Pancreas (tissue), 10 donors: ENCODE measurements around the gene FAM227B. TPM values are rescaled to one million over a fixed set of nuclear protein-coding genes. Genes with fewer than 3 reads are reported as not detected.
"Not testable (repeated sequence)": the region's sequence is repeated elsewhere in the genome, so short reads cannot be mapped to it uniquely, and the experiment has no call there.

ENCODE experiments used
- ATAC-seq, 4 donors: fragments of 200-7000 bp; cut with Tn5 transposase; one replicate each; pipeline versions ENCODE4 v1.8.0 to v1.9.1; 2020; ENCODE audit warnings: mild to moderate bottlenecking in 4 of 4, moderate library complexity in 4 of 4
- DNase-seq, 6 donors: peaks; one replicate each; pipeline ENCODE4 v3.0.0-alpha.2; 2020
- FAIRE-seq: peaks from 2 replicates; lab custom pipeline; 2012; peaks lifted over from hg19 to GRCh38; lab: Jason Lieb, UNC
- H3K27ac ChIP-seq, 4 donors: fragments of 200-600 bp; sonication (generic); 1 replicate in 3 of 4; 2 replicates in 1 of 4; pipeline versions ENCODE4 v1.5.0 to v1.8.0; 2020
- H3K27me3 ChIP-seq, 4 donors: fragments of 200-600 bp; one replicate each; pipeline ENCODE4 v1.8.0; 2021
- H3K36me3 ChIP-seq, 3 donors: fragments of 200-600 bp; sonication (generic) in 1 of 3; one replicate each; pipeline versions ENCODE4 v1.5.0 to v1.8.0; 2020 to 2021
- H3K4me1 ChIP-seq, 3 donors: fragments of 200-600 bp; one replicate each; pipeline ENCODE4 v1.8.0; 2021
- H3K4me3 ChIP-seq, 4 donors: fragments of 200-600 bp; sonication (generic) in 2 of 4; one replicate each; pipeline versions ENCODE4 v1.5.0 to v1.8.0; 2020 to 2021
- H3K9me3 ChIP-seq, 4 donors: fragments of 200-600 bp; one replicate each; pipeline ENCODE4 v1.8.0; 2021
- CTCF ChIP-seq, 4 donors: fragments of 200-600 bp; sonication (generic) in 3 of 4; IDR thresholded peaks; one replicate each; pipeline versions ENCODE4 v1.5.0 to v1.8.0; 2021; ENCODE audit warnings: antibody characterized with exemption in 4 of 4
- WGBS, 2 donors: extraction: QIAGEN DNeasy Blood & Tissue Kit; methylation state at CpG; one replicate each; pipeline ENCODE4 v1.1.7; 2013; 5-methylcytosine and 5-hydroxymethylcytosine counted together
- intact Hi-C, 3 donors: fragments of 100-400 bp; cut with DNase I; formaldehyde crosslinking; loops; one replicate each; pipeline versions ENCODE4 v1.11.1 to v1.14.2; 2022
- polyA plus RNA-seq, 2 donors: library from polyadenylated mRNA; stranded (reverse); fragments of 200-250 nt; gene quantifications; one replicate each; pipeline ENCODE4 v1.2.3, GENCODE V29; 2013
- total RNA-seq, 6 donors: library from RNA; stranded (reverse); fragmentation: NEBNext Ultra II Directional in 4 of 6; extraction: Animal tissue kit (Norgen Biotek cat#: 25700) in 4 of 6; gene quantifications; one replicate each; pipeline versions ENCODE4 v1.2.1 to v1.2.4, GENCODE V29; 2021 to 2023
- donor health status: healthy with polysubstance abuse.
- donor health status: DM: no; HTN: no; CAD: no; lungs with moderate emphysema.
- donor health status: DM: no; HTN: no; CAD: no.
- donor health status: control.
- donor health status: control.
- donor health status: Bipolar disorder and iron deficiency.
- donor health status: DM: yes; HTN: yes; CAD: no.
- donor health status: DM: no; HTN: no; CAD: no.
- donor health status: DM: no; HTN: no; CAD: no.
- donor health status: DM: yes; HTN: yes; CAD: no.

Gene FAM227B
- total and polyA plus RNA-seq, 8 donors: 3.1 to 6.5 (median 4.1) TPM

- intact Hi-C loops: no loop called here
- DNase-seq (no peak), ATAC-seq (no peak), FAIRE-seq (no peak)
- Histone ChIP-seq H3K27ac (no peak overlapping the region), H3K4me3 (no peak overlapping the region), H3K9me3 (no peaks in the 10 kb centered on the region), H3K27me3 (no peaks in the 10 kb centered on the region), H3K36me3 (no peaks in the 10 kb centered on the region), H3K4me1 (no peaks in the 10 kb centered on the region)
- no peak for TF ChIP-seq CTCF (IDR thresholded peaks at IDR 0.05)
- WGBS, 2 donors: 63 to 76% methylated on average over 1 of the region's 1 CpG
Measured at GRCh38 chr15:49492830-49493229, 127.8 kb downstream of the FAM227B start.

- TF ChIP-seq CTCF (IDR thresholded peaks at IDR 0.05): no peak
- intact Hi-C loops: no loop called here
- ATAC-seq (no peak), DNase-seq (no peak), FAIRE-seq (no peak)
- Histone ChIP-seq H3K9me3 (no peaks in the 10 kb centered on the region), H3K4me1 (no peaks in the 10 kb centered on the region), H3K36me3 (no peaks in the 10 kb centered on the region), H3K27me3 (no peaks in the 10 kb centered on the region), H3K4me3 (no peak overlapping the region), H3K27ac (no peak overlapping the region)
- 83 to 84% methylated on average over 2 of the region's 2 CpGs for WGBS, 2 donors
Measured at GRCh38 chr15:49492151-49492550, 128.5 kb downstream of the FAM227B start.

- Histone ChIP-seq H3K36me3 (no peaks in the 10 kb centered on the region), H3K27me3 (no peaks in the 10 kb centered on the region), H3K4me1 (no peaks in the 10 kb centered on the region), H3K4me3 (no peak overlapping the region), H3K27ac (no peak overlapping the region), H3K9me3 (no peaks in the 10 kb centered on the region)
- no peak for TF ChIP-seq CTCF (IDR thresholded peaks at IDR 0.05)
- DNase-seq: no peak
- no peak for FAIRE-seq
- intact Hi-C loops: no loop called here
- peak in 1 of 4 donors; percentile 16 for ATAC-seq
- WGBS, 2 donors: 90 to 97% methylated on average over 1 of the region's 1 CpG
Measured at GRCh38 chr15:49490966-49491365, 129.7 kb downstream of the FAM227B start.

GRCh38 chr15:49485401-49485800, 135.2 kb downstream of the FAM227B start:
- H3K27me3 ChIP-seq, DNase-seq, FAIRE-seq, H3K4me1 ChIP-seq, intact Hi-C loops, H3K36me3 ChIP-seq, ATAC-seq, H3K4me3 ChIP-seq, H3K27ac ChIP-seq, H3K9me3 ChIP-seq: not testable (repeated sequence)
- WGBS, 2 donors: 81 to 88% methylated on average over 1 of the region's 1 CpG

GRCh38 chr15:49478982-49479381, 141.6 kb downstream of the FAM227B start:
- H3K9me3 ChIP-seq, H3K36me3 ChIP-seq, H3K4me1 ChIP-seq, FAIRE-seq, ATAC-seq, H3K4me3 ChIP-seq, intact Hi-C loops, H3K27me3 ChIP-seq, H3K27ac ChIP-seq, DNase-seq: not testable (repeated sequence)

- H3K27ac ChIP-seq, FAIRE-seq, ATAC-seq, H3K36me3 ChIP-seq, H3K9me3 ChIP-seq, DNase-seq, H3K4me1 ChIP-seq, intact Hi-C loops, H3K4me3 ChIP-seq, H3K27me3 ChIP-seq: not testable (repeated sequence)
- WGBS, 2 donors: 79 to 98% methylated on average over 4 of the region's 4 CpGs
Measured at GRCh38 chr15:49478021-49478420, 142.6 kb downstream of the FAM227B start.
